HG03354 (cell line): ENCODE measurements around the gene ZMIZ2.
"Not testable (repeated sequence)": the region's sequence is repeated elsewhere in the genome, so short reads cannot be mapped to it uniquely, and the experiment has no call there.

Experiments used
- ATAC-seq: cut with Tn5 transposase; IDR thresholded peaks from one replicate; pipeline ENCODE4 v1.9.1; 2021; ENCODE audit warnings: mild to moderate bottlenecking; ENCODE audit not compliant: unreplicated experiment, poor library complexity, severe bottlenecking

ZMIZ2 gene

GRCh38 chr7:44748045-44748947, at the start of gene ZMIZ2:
Gene ZMIZ2, plus strand, starts transcription at chr7:44748847. Its CDS starts 7,403 bp downstream, at chr7:44756250.
- ATAC-seq, result peak; percentile 76

- ATAC-seq, result not testable (repeated sequence)
Observed at GRCh38 chr7:44699598-44699997, 49.0 kb upstream of the ZMIZ2 start.

- no peak for ATAC-seq
Observed at GRCh38 chr7:44700322-44700721, 48.3 kb upstream of the ZMIZ2 start.

- ATAC-seq, result not testable (repeated sequence)
Observed at GRCh38 chr7:44703391-44703790, 45.3 kb upstream of the ZMIZ2 start.

GRCh38 chr7:44703921-44704320, 44.7 kb upstream of the ZMIZ2 start:
- no peak for ATAC-seq

- ATAC-seq, result no peak
Observed at GRCh38 chr7:44705434-44705833, 43.2 kb upstream of the ZMIZ2 start.

GRCh38 chr7:44706788-44707557, 41.7 kb upstream of the ZMIZ2 start:
- ATAC-seq, result no peak

- ATAC-seq, result no peak
Observed at GRCh38 chr7:44707558-44708230, 41.0 kb upstream of the ZMIZ2 start.

GRCh38 chr7:44709011-44709915, 39.4 kb upstream of the ZMIZ2 start:
- ATAC-seq, result no peak

- ATAC-seq, result no peak
Observed at GRCh38 chr7:44709945-44710596, 38.6 kb upstream of the ZMIZ2 start.

- ATAC-seq, result no peak
Observed at GRCh38 chr7:44711528-44711927, 37.1 kb upstream of the ZMIZ2 start.

GRCh38 chr7:44712012-44712411, 36.6 kb upstream of the ZMIZ2 start:
- ATAC-seq, result no peak

- ATAC-seq, result no peak
Observed at GRCh38 chr7:44713141-44713540, 35.5 kb upstream of the ZMIZ2 start.

GRCh38 chr7:44713680-44714335, 34.8 kb upstream of the ZMIZ2 start:
- no peak for ATAC-seq

GRCh38 chr7:44716205-44716604, 32.4 kb upstream of the ZMIZ2 start:
- ATAC-seq, result no peak

GRCh38 chr7:44720301-44720700, 28.3 kb upstream of the ZMIZ2 start:
- ATAC-seq, result no peak

GRCh38 chr7:44724276-44724675, 24.4 kb upstream of the ZMIZ2 start:
- no peak for ATAC-seq

GRCh38 chr7:44726250-44726649, 22.4 kb upstream of the ZMIZ2 start:
- not testable (repeated sequence) for ATAC-seq
